Spleen (tissue), 11 donors: ENCODE results near the gene TEKT5. TPM values are rescaled to one million over a fixed set of nuclear protein-coding genes. Genes with fewer than 3 reads are reported as not detected.
"Not testable (repeated sequence)": the region's sequence is repeated elsewhere in the genome, so short reads cannot be mapped to it uniquely, and the experiment has no call there.

Source experiments
- DNase-seq: peaks from one replicate; pipeline ENCODE4 v3.0.0-alpha.2; 2020
- H3K27ac ChIP-seq, 8 donors: fragments of 200-600 bp; sonication (generic) in 7 of 8; 1 replicate in 4 of 8; 2 replicates in 4 of 8; pipeline versions ENCODE4 v1.5.0 to v1.8.0; 2016 to 2021; ENCODE audit warnings: inconsistent platforms in 4 of 8, mild to moderate bottlenecking in 4 of 8, moderate library complexity in 1 of 8
- H3K27me3 ChIP-seq, 7 donors: fragments of 200-600 bp; sonication (generic) in 6 of 7; replicated peaks in 1 of 7; 1 replicate in 4 of 7; 2 replicates in 3 of 7; pipeline versions ENCODE4 v1.5.0 to v1.8.0; 2016 to 2021; ENCODE audit warnings: inconsistent platforms in 3 of 7, mild to moderate bottlenecking in 1 of 7
- H3K36me3 ChIP-seq, 6 donors: fragments of 200-600 bp; sonication (generic) in 5 of 6; 1 replicate in 4 of 6; 2 replicates in 2 of 6; pipeline versions ENCODE4 v1.5.0 to v1.8.0; 2016 to 2021; ENCODE audit warnings: inconsistent platforms in 2 of 6
- H3K4me1 ChIP-seq, 6 donors: fragments of 200-600 bp; sonication (generic) in 5 of 6; 1 replicate in 3 of 6; 2 replicates in 3 of 6; pipeline versions ENCODE4 v1.5.0 to v1.8.0; 2016 to 2021; ENCODE audit warnings: inconsistent platforms in 3 of 6
- H3K4me3 ChIP-seq, 8 donors: fragments of 200-600 bp; sonication (generic) in 7 of 8; 1 replicate in 4 of 8; 2 replicates in 4 of 8; pipeline versions ENCODE4 v1.5.0 to v1.8.0; 2016 to 2021; ENCODE audit warnings: inconsistent platforms in 4 of 8, mild to moderate bottlenecking in 4 of 8, moderate library complexity in 2 of 8
- H3K9me3 ChIP-seq, 8 donors: fragments of 200-600 bp; sonication (generic) in 7 of 8; 1 replicate in 4 of 8; 2 replicates in 4 of 8; pipeline versions ENCODE4 v1.5.0 to v1.8.0; 2016 to 2021; ENCODE audit warnings: inconsistent platforms in 4 of 8
- POLR2A ChIP-seq, 3 donors: fragments of 450-650 bp; IDR thresholded peaks; one replicate each; pipeline ENCODE4 v1.5.1; 2017; ENCODE audit warnings: antibody characterized with exemption in 3 of 3, mild to moderate bottlenecking in 1 of 3
- POLR2AphosphoS5 ChIP-seq, 3 donors: sonication (generic); formaldehyde crosslinking; IDR thresholded peaks; one replicate each; pipeline ENCODE4 v1.5.1; 2017; ENCODE audit warnings: antibody characterized with exemption in 3 of 3
- WGBS, 5 donors: extraction: QIAGEN DNeasy Blood & Tissue Kit in 3 of 5; methylation state at CpG; one replicate each; pipeline versions ENCODE4 v1.1.5 to v1.1.7; 2013 to 2018; 5-methylcytosine and 5-hydroxymethylcytosine counted together
- intact Hi-C: fragments of 100-400 bp; cut with DNase I; formaldehyde crosslinking; loops from one replicate; pipeline ENCODE4 v1.15.0; 2023; ENCODE audit warnings: low total_unique reads
- polyA plus RNA-seq, 3 donors: library from polyadenylated mRNA; stranded (reverse); fragments of 200-250 nt; gene quantifications; one replicate each; pipeline ENCODE4 v1.2.1, GENCODE V29; 2013
- total RNA-seq, 7 donors: library from RNA; depleted of rRNA in 3 of 7; stranded (reverse); fragments of >200 nt in 3 of 7; fragmentation: NEBNext Ultra II Directional in 4 of 7; extraction: Animal tissue kit (Norgen Biotek cat#: 25700) in 4 of 7; gene quantifications; one replicate each; pipeline versions ENCODE4 v1.1.0 to v1.2.1, GENCODE V29; 2016 to 2021
- TF ChIP-seq, protein P1 (sequence below), 11 experiments: fragments of 200-600 bp in 7 of 11; fragments of 450-650 bp in 4 of 11; sonication (generic) in 4 of 11; IDR thresholded peaks in 8 of 11; conservative IDR thresholded peaks in 3 of 11; 1 replicate in 7 of 11; 2 replicates in 4 of 11; pipeline versions ENCODE4 v1.4.0 to v1.8.0; 2016 to 2021; ENCODE audit warnings: antibody characterized with exemption in 11 of 11, inconsistent platforms in 4 of 11, mild to moderate bottlenecking in 1 of 11
- donor health status: healthy with polysubstance abuse.
- donor health status: DM: no; HTN: no; CAD: no; lungs with moderate emphysema.
- donor health status: DM: no; HTN: no; CAD: no.
- donor health status: Bipolar disorder and iron deficiency.
- donor health status: healthy.
- donor health status: DM: no; HTN: no; CAD: no.
- donor health status: DM: yes; HTN: yes; CAD: no.

Gene TEKT5
- total and polyA plus RNA-seq, 10 donors: 0.17 to 1.5 (median 0.43) TPM; not detected in 3

GRCh38 chr16:10655415-10655977 is 39.2 kb downstream of the TEKT5 start:
- Histone ChIP-seq H3K27me3 (peaks cover 0 to 4% (median 0%) of the 10 kb centered on the region in 7 donors), H3K4me1 (no peaks in the 10 kb centered on the region), H3K27ac (no peak overlapping the region), H3K4me3 (no peak overlapping the region), H3K36me3 (no peaks in the 10 kb centered on the region), H3K9me3 (peaks cover 0 to 4% (median 0%) of the 10 kb centered on the region in 8 donors)
- TF ChIP-seq, protein P1, sequence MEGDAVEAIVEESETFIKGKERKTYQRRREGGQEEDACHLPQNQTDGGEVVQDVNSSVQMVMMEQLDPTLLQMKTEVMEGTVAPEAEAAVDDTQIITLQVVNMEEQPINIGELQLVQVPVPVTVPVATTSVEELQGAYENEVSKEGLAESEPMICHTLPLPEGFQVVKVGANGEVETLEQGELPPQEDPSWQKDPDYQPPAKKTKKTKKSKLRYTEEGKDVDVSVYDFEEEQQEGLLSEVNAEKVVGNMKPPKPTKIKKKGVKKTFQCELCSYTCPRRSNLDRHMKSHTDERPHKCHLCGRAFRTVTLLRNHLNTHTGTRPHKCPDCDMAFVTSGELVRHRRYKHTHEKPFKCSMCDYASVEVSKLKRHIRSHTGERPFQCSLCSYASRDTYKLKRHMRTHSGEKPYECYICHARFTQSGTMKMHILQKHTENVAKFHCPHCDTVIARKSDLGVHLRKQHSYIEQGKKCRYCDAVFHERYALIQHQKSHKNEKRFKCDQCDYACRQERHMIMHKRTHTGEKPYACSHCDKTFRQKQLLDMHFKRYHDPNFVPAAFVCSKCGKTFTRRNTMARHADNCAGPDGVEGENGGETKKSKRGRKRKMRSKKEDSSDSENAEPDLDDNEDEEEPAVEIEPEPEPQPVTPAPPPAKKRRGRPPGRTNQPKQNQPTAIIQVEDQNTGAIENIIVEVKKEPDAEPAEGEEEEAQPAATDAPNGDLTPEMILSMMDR (IDR thresholded peaks at IDR 0.05 in 8 of 11, conservative IDR thresholded peaks at IDR 0.05 in 3 of 11): no peak
- TF ChIP-seq POLR2A (IDR thresholded peaks at IDR 0.05) (no peak), POLR2AphosphoS5 (IDR thresholded peaks at IDR 0.05) (no peak)
- no peak for DNase-seq
- intact Hi-C loops: no loop called here

DNA sequence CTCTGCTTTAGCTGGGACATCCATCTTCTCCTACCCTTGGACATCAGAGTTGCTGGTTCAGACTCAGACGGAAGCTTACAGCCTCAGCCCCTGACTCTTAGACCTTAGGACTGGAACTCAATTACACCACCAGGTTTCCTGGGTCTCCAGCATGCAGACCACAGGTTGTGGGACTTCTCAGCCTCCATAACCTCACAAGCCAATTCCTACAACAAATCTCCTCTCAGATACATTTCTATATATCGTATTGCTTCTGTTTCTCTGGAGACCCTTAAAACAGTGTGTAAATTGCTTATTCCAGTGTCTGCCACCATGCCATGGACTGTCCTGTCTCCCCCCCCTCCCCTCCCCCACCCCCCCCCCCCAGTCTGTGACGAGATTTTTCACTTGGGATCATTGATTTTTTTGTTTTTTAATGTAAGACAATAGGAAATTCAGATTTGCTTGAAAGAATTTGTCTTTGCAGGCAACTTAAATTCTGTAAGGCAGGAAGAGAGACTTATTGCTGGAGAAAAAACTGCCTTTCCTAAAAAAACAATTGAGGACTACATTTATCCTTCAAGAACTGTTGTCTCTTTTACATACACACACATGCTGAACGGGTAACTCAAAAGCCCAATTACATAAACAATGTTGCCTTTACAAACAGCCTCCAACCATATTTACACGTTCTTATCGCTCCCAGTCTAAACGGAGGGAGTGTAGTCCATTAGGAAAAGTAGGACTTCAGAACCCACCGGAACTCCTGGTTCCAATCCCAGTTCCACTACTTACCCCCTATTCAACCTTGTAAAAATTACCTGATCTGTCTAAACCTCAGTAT is 39.9 kb downstream of the TEKT5 start:
- peaks cover 0 to 4% (median 0%) of the 10 kb centered on the region in 8 donors for H3K9me3 ChIP-seq
- H3K27ac ChIP-seq: no peak overlapping the region
- DNase-seq: no peak
- no peaks in the 10 kb centered on the region for H3K36me3 ChIP-seq
- intact Hi-C loops: no loop called here
- no peak for TF ChIP-seq POLR2AphosphoS5 (IDR thresholded peaks at IDR 0.05)
- 63 to 77% (median 70%) methylated on average over 8 of the region's 8 CpGs for WGBS, 5 donors
- no peaks in the 10 kb centered on the region for H3K4me1 ChIP-seq
- H3K27me3 ChIP-seq: peaks cover 0 to 4% (median 0%) of the 10 kb centered on the region in 7 donors
- no peak overlapping the region for H3K4me3 ChIP-seq

DNA sequence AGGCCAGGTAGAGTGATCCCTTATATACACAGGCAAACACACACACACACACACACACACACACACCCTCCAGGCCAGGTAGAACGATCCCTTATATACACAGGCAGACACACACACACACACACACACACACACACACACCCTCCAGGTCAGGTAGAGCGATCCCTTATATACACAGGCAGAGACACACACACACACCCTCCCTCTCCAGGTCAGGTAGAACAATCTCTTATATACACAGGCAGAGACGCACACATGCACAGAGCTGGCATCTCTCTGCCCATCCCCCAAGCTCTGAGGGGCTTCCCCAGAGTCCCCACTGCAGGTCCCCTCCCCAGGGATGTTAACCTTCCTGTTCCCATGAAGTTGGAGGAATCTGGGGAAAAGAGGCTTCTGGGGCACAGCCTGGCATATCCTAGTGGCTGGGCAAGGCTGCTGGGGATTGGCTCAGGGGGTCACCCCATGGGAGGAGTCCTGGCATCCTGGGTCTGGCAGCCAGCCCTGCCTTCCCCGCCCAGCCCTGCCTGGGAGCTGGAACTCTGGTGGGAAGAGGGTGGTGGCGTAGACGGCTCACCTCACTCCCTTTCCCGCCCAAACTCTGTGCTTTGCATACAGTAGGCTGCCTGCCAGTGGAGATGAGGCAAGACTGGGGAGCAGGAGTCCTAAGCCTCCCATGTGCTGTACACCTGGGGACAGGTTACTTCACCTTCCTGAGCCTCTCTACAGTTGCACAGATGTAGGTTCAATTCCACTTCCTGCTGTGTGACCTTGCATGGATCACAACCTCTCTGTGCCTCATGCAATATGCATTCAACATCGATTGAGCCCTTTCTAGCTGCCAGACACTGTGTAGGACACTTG is 41.8 kb downstream of the TEKT5 start:
- Histone ChIP-seq H3K27ac (no peak overlapping the region), H3K27me3 (peaks cover 0 to 4% (median 0%) of the 10 kb centered on the region in 7 donors), H3K4me3 (no peak overlapping the region), H3K36me3 (no peaks in the 10 kb centered on the region), H3K4me1 (peaks cover 0 to 5% (median 0%) of the 10 kb centered on the region in 6 donors), H3K9me3 (peaks cover 0 to 4% (median 0%) of the 10 kb centered on the region in 8 donors)
- no peak for TF ChIP-seq POLR2A (IDR thresholded peaks at IDR 0.05)
- TF ChIP-seq, protein P1 (IDR thresholded peaks at IDR 0.05 in 8 of 11, conservative IDR thresholded peaks at IDR 0.05 in 3 of 11): no peak
- no peak for TF ChIP-seq POLR2AphosphoS5 (IDR thresholded peaks at IDR 0.05)
- no peak for DNase-seq
- intact Hi-C loops: no loop called here
- 59 to 85% (median 71%) methylated on average over 7 to 8 of the region's 8 CpGs for WGBS, 5 donors

DNA sequence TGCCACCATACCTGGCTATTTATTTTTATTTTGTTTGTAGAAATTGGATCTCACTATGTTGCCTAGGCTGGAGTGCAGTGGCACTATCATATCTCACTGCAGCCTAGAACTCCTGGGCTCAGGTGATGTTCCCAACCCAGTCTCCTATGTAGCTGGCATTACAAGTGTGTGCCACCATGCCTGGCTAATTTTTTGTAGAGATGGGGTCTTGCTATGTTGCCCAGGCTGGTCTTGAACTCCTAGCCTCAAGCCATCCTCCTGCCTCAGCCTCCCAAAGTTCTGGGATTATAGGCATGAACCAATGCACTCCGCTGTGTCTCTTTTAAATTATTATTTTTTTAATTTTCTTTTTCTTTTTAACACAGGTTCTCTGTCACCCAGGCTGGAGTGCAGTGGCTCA is 45.6 kb downstream of the TEKT5 start:
- intact Hi-C loops, DNase-seq, H3K4me3 ChIP-seq, H3K27me3 ChIP-seq, H3K27ac ChIP-seq, H3K9me3 ChIP-seq, H3K36me3 ChIP-seq, H3K4me1 ChIP-seq: not testable (repeated sequence)
- 93 to 100% (median 94%) methylated on average over 1 of the region's 1 CpG for WGBS, 5 donors
